Measurements from ENCODE around the gene SCGN. TPM values are rescaled to one million over a fixed set of nuclear protein-coding genes. Genes with fewer than 3 reads are reported as not detected.

SCGN gene
- total and polyA plus RNA-seq, 2 of the 13 experiments (the other 11 are each of a cell fraction or from before 2014, with no cell fraction given) = 2.9 to 29.0 TPM

GRCh38 chr6:25641940-25642666, 9.9 kb upstream of the SCGN start (continued):
- TF ChIP-seq ASH2L (IDR thresholded peaks at IDR 0.05; ENCODE audit: insufficient read length, low read depth, low read length) (peak; percentile 65), MLXIP (CRISPR knock-in tag; IDR thresholded peaks at IDR 0.05; ENCODE audit: borderline replicate concordance) (no peak), REST (IDR thresholded peaks at IDR 0.05; ENCODE audit: borderline replicate concordance in 1 of 2, low read depth in 1 of 2, low read length in 2 of 2) (peak in 1 of 2 experiments; percentile 51; a peak in 2 of 4 replicates), GMEB1 (CRISPR knock-in tag; IDR thresholded peaks at IDR 0.05; ENCODE audit: borderline replicate concordance) (no peak), FOXA3 (CRISPR knock-in tag; IDR thresholded peaks at IDR 0.05) (peak; percentile 90), HNF1A (IDR thresholded peaks at IDR 0.05; ENCODE audit: low read depth) (peak; percentile 89), HNF1A (CRISPR knock-in tag; IDR thresholded peaks at IDR 0.05; ENCODE audit: borderline replicate concordance) (peak; percentile 91; the same call in 1 of the 2 replicates), AHR (CRISPR knock-in tag; IDR thresholded peaks at IDR 0.05) (no peak), HHEX (CRISPR knock-in tag; IDR thresholded peaks at IDR 0.05) (0 out of 2 replicates have a peak, but pooled peaks have one; percentile 22), ATF7-NPFF (CRISPR knock-in tag; IDR thresholded peaks at IDR 0.05; ENCODE audit: low read depth) (no peak), ZNF710 (CRISPR knock-in tag; IDR thresholded peaks at IDR 0.05; ENCODE audit: borderline replicate concordance) (peak; percentile 42; the same call in 1 of the 2 replicates), NCOA5 (CRISPR knock-in tag; IDR thresholded peaks at IDR 0.05) (no peak), RFXANK (CRISPR knock-in tag; IDR thresholded peaks at IDR 0.05) (peak; percentile 32; the same call in 1 of the 2 replicates)
